ENCODE data around the gene GART. TPM values are rescaled to one million over a fixed set of nuclear protein-coding genes. Genes with fewer than 3 reads are reported as not detected.
A peak's percentile ranks its signal among the peaks of the same experiment; 100 is the strongest.

GART gene
- total and polyA plus RNA-seq, 2 of the 8 experiments (the other 6 are each of a cell fraction or from before 2014, with no cell fraction given): 23.1 to 231 TPM

DNA sequence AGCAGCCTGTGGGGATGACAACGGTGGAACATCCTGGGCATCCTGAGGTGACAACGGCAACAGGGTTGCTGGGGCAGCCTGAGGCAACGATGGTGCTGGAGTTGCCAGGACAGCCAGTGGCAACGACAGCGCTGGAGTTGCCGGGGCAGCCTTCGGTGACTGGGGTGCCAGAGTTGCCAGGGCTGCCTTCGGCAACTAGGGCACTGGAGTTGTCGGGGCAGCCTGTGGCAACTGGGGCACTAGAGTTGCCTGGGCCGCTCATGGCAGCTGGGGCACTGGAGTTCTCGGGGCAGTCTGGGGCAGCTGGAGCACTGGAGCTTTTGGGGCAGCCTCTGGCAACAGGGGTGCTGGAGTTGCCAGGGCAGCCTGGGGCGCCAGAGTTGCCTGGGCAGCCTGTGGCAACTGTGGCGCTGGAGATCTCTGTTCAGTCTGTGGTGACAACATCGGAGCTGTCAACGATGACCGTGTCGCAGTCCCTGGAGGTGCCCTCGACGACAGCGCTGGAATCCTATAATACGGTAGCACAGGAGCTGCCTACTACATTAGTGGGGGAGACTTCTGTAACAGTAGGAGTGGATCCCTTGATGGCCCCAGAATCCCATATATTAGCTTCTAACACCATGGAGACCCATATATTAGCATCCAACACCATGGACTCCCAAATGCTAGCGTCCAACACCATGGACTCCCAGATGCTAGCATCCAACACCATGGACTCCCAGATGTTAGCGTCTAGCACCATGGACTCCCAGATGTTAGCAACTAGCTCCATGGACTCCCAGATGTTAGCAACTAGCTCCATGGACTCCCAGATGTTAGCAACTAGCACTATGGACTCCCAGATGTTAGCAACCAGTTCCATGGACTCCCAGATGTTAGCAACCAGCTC lies 9.1 kb upstream of the GART start:
- H2BK20ac ChIP-seq (ENCODE audit: low read length): no peak overlapping the region
- H3K9ac ChIP-seq (replicated peaks in 1 of 4; ENCODE audit: extremely low read depth in 1 of 4, low read depth in 3 of 4, low read length in 3 of 4): no peak overlapping the region
- ChIA-PET CTCF (ENCODE audit: partially characterized antibody) (interaction anchor here (1.6 kb wide), 1 partner anchor 8 kb away, joined by 3 read pairs; the partner anchor contains the start of gene SON), POLR2A (ENCODE audit: partially characterized antibody) (interaction anchor here (0.6 to 3.0 kb wide), 15 partner anchors 9 to 56 kb away, joined by 3 to 25 read pairs (median 3); partner anchors contain the start of genes DONSON, GART and SON)
- H3K4me2 ChIP-seq (ENCODE audit: insufficient read depth in 1 of 2, low read depth in 2 of 2, low read length in 2 of 2): no peak overlapping the region
- H3K18ac ChIP-seq (ENCODE audit: extremely low read depth, low read length): no peak overlapping the region
- no peak overlapping the region for H2BK15ac ChIP-seq (ENCODE audit: low read length)
- peaks cover 30 to 44% of the 10 kb centered on the region in 2 experiments for H4K20me1 ChIP-seq (replicated peaks in 1 of 2; ENCODE audit: control insufficient read depth in 1 of 2, insufficient read depth in 2 of 2, low read length in 2 of 2)
- H3K23me2 ChIP-seq (ENCODE audit: low read depth, low read length): no peaks in the 10 kb centered on the region
- peaks cover 16% of the 10 kb centered on the region for H3K79me1 ChIP-seq (ENCODE audit: low read depth, low read length)
- H4K5ac ChIP-seq (ENCODE audit: insufficient read length, low read depth, low read length): no peak overlapping the region
- FAIRE-seq: no peak
- H2AFZ ChIP-seq (ENCODE audit: low read length): no peak overlapping the region
- H3K9me3 ChIP-seq (ENCODE audit: insufficient read depth in 2 of 2, low read depth in 1 of 2, low read length in 1 of 2): no peaks in the 10 kb centered on the region
- H4K91ac ChIP-seq (replicated peaks; ENCODE audit: insufficient read length, low read length): no peak overlapping the region
- no peak overlapping the region; the same call in 1 of the 2 replicates for H4K8ac ChIP-seq (ENCODE audit: extremely low read depth, insufficient read depth, low read length)
- H3K27ac ChIP-seq (ENCODE audit: low read depth, low read length): no peak overlapping the region
- no peak overlapping the region for H2BK12ac ChIP-seq (ENCODE audit: low read depth, low read length)
- H2BK120ac ChIP-seq (replicated peaks; ENCODE audit: low read depth, low read length): no peak overlapping the region
- H3K14ac ChIP-seq (ENCODE audit: insufficient read length): no peak overlapping the region
- no peak overlapping the region for H2AK5ac ChIP-seq (ENCODE audit: low read depth, low read length)
- no peak overlapping the region for H3K4ac ChIP-seq (replicated peaks; ENCODE audit: insufficient read length, low read depth, low read length)
- no peak for DNase-seq (ENCODE audit: low read depth in 1 of 2, low spot score in 2 of 2)
- no peak overlapping the region for H2BK5ac ChIP-seq (ENCODE audit: low read depth, low read length)
- H3K56ac ChIP-seq (replicated peaks; ENCODE audit: insufficient read length, low read depth, low read length): no peak overlapping the region
- no peaks in the 10 kb centered on the region for H3K27me3 ChIP-seq (replicated peaks in 1 of 4; ENCODE audit: control insufficient read depth in 3 of 4, extremely low read depth in 1 of 4, insufficient read depth in 3 of 4, low read length in 3 of 4)
- H3K4me3 ChIP-seq (ENCODE audit: extremely low read depth in 1 of 4, insufficient read depth in 2 of 4, low read depth in 3 of 4, low read length in 4 of 4): no peak overlapping the region
- WGBS, 2 experiments (ENCODE audit: extremely low coverage in 1 of 2, insufficient coverage in 1 of 2, insufficient read length in 1 of 2, insufficient replicate concordance in 2 of 2, low coverage in 1 of 2, low lambda C conversion rate in 2 of 2, missing lambda C conversion rate in 1 of 2): 95% methylated on average over 23 of the region's 23 CpGs; no CpG with 5 or more reads in 1 of the 2 experiments
- no peak overlapping the region for H3K23ac ChIP-seq (ENCODE audit: insufficient read length)
- H3K79me2 ChIP-seq (ENCODE audit: control insufficient read depth in 1 of 2, insufficient read depth in 2 of 2, low read length in 2 of 2): peaks cover 56 to 98% of the 10 kb centered on the region in 2 experiments
- H3K36me3 ChIP-seq (ENCODE audit: control insufficient read depth in 2 of 4, insufficient read depth in 4 of 4, low read length in 3 of 4): peaks cover 49 to 98% (median 69%) of the 10 kb centered on the region in 4 experiments
- no peaks in the 10 kb centered on the region for H3K4me1 ChIP-seq (replicated peaks in 1 of 4; ENCODE audit: control insufficient read depth in 3 of 4, insufficient read depth in 4 of 4, low read length in 3 of 4)
- TF ChIP-seq CTBP2 (IDR thresholded peaks at IDR 0.05; ENCODE audit: borderline replicate concordance, insufficient read depth, insufficient read length, low read length): no peak
- no peak for TF ChIP-seq USF2 (IDR thresholded peaks at IDR 0.05; ENCODE audit: low read length)
- no peak for TF ChIP-seq CTCF (IDR thresholded peaks at IDR 0.05; ENCODE audit: control extremely low read depth in 1 of 3, insufficient read depth in 1 of 3, low read depth in 1 of 3, low read length in 3 of 3)
- no peak for TF ChIP-seq NRF1 (IDR thresholded peaks at IDR 0.05; ENCODE audit: low read depth, low read length)
- TF ChIP-seq POLR2AphosphoS5 (IDR thresholded peaks at IDR 0.05; ENCODE audit: low read depth, low read length): peak; percentile 77
- TF ChIP-seq, protein P1, sequence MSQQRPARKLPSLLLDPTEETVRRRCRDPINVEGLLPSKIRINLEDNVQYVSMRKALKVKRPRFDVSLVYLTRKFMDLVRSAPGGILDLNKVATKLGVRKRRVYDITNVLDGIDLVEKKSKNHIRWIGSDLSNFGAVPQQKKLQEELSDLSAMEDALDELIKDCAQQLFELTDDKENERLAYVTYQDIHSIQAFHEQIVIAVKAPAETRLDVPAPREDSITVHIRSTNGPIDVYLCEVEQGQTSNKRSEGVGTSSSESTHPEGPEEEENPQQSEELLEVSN (IDR thresholded peaks at IDR 0.05): no peak
- TF ChIP-seq TAF1 (IDR thresholded peaks at IDR 0.05; ENCODE audit: low read depth, low read length): no peak
